Upper lobe of left lung (tissue), 4 donors: ENCODE results near the gene ZNHIT6.

Source experiments
- CTCF ChIP-seq, 6 experiments: fragments of 450-650 bp in 4 of 6; fragments of 200-600 bp in 2 of 6; sonication (generic) in 2 of 6; IDR thresholded peaks; one replicate each; pipeline ENCODE4 v1.5.1; 2016 to 2019; ENCODE audit warnings: antibody characterized with exemption in 6 of 6
- POLR2A ChIP-seq, 4 donors: fragments of 450-650 bp; IDR thresholded peaks; one replicate each; pipeline ENCODE4 v1.5.1; 2016 to 2017; ENCODE audit warnings: antibody characterized with exemption in 4 of 4, mild to moderate bottlenecking in 2 of 4

GRCh38 chr1:85628791-85629531 lies 79.3 kb downstream of the ZNHIT6 start:
- TF ChIP-seq CTCF (IDR thresholded peaks at IDR 0.05) (no peak), POLR2A (IDR thresholded peaks at IDR 0.05) (no peak)
